Vagina (tissue), 2 donors: ENCODE measurements around the gene TNPO3.

Source experiments
- POLR2A ChIP-seq, 2 donors: fragments of 450-650 bp; IDR thresholded peaks; one replicate each; pipeline ENCODE4 v1.6.1; 2017; ENCODE audit warnings: antibody characterized with exemption in 2 of 2, mild to moderate bottlenecking in 2 of 2, moderate library complexity in 2 of 2
- POLR2AphosphoS5 ChIP-seq, 2 donors: sonication (generic); formaldehyde crosslinking; IDR thresholded peaks; one replicate each; pipeline ENCODE4 v1.9.0; 2017; ENCODE audit warnings: antibody characterized with exemption in 2 of 2, mild to moderate bottlenecking in 2 of 2, low read depth in 1 of 2; ENCODE audit not compliant: insufficient read depth in 1 of 2
- TF ChIP-seq, protein P1 (sequence below), 3 experiments: fragments of 450-650 bp in 2 of 3; fragments of 200-600 bp in 1 of 3; sonication (generic) in 1 of 3; IDR thresholded peaks; one replicate each; pipeline ENCODE4 v1.5.1; 2017 to 2019; ENCODE audit warnings: antibody characterized with exemption in 3 of 3, mild to moderate bottlenecking in 2 of 3, moderate library complexity in 2 of 3

DNA sequence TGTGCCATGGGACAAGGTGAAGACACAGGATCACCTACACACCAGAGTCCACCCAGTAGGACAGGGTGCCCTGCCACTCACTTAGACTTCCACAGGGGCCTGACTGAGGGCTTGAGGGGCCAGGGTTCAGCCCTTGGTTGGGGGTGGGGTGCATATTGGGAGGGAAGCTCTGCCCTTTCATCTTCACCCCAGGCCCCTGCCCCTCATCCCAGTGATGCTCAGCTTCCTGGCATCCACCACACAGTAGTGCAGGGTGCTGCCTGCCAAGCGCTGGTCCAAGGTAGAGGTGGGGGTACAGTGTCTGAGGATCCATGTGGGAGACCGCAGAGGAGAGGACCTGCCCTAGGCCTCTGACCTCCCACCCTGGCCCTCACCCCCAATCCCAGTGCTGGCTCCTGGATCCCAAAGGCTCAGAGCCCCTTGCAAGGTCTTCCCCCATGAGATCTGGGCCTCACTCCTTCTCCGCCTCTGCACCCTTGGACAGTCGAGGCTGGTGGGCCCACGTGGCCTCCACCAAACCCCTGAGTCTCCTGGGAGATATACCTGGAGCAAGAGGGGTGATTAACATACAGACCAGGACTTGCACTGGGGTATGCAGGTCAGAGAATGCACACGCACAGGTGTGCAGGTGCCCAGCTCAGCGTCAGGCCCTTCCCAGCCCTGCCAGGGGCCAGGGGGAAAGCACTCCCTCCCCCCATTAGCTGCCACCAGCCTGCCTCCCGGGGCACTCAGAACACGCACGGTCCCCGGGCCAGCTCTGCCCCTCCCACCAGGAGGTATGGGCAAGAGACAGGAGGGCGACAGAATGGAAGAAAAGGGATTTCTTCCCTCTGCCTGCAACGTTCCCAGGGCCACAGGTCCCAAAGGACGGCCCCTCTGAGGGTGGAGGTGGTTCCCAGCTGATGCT lies 125.8 kb downstream of the TNPO3 start:
- TF ChIP-seq, protein P1, sequence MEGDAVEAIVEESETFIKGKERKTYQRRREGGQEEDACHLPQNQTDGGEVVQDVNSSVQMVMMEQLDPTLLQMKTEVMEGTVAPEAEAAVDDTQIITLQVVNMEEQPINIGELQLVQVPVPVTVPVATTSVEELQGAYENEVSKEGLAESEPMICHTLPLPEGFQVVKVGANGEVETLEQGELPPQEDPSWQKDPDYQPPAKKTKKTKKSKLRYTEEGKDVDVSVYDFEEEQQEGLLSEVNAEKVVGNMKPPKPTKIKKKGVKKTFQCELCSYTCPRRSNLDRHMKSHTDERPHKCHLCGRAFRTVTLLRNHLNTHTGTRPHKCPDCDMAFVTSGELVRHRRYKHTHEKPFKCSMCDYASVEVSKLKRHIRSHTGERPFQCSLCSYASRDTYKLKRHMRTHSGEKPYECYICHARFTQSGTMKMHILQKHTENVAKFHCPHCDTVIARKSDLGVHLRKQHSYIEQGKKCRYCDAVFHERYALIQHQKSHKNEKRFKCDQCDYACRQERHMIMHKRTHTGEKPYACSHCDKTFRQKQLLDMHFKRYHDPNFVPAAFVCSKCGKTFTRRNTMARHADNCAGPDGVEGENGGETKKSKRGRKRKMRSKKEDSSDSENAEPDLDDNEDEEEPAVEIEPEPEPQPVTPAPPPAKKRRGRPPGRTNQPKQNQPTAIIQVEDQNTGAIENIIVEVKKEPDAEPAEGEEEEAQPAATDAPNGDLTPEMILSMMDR (IDR thresholded peaks at IDR 0.05) = no peak
- TF ChIP-seq POLR2A (IDR thresholded peaks at IDR 0.05) (no peak), POLR2AphosphoS5 (IDR thresholded peaks at IDR 0.05; ENCODE audit: insufficient read depth in 1 of 2, low read depth in 1 of 2) (no peak)
